HG02798 (cell line): ENCODE results near the gene KTI12.
"Not testable (repeated sequence)": the region's sequence is repeated elsewhere in the genome, so short reads cannot be mapped to it uniquely, and the experiment has no call there.

Experiments
- ATAC-seq: cut with Tn5 transposase; IDR thresholded peaks from one replicate; pipeline ENCODE4 v1.9.1; 2021; ENCODE audit warnings: mild to moderate bottlenecking; ENCODE audit not compliant: unreplicated experiment, poor library complexity

KTI12 gene, protein sequence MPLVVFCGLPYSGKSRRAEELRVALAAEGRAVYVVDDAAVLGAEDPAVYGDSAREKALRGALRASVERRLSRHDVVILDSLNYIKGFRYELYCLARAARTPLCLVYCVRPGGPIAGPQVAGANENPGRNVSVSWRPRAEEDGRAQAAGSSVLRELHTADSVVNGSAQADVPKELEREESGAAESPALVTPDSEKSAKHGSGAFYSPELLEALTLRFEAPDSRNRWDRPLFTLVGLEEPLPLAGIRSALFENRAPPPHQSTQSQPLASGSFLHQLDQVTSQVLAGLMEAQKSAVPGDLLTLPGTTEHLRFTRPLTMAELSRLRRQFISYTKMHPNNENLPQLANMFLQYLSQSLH

GRCh38 chr1:52033190-52034049 is at the start of gene KTI12:
KTI12 (minus strand) TSS chr1:52033810; CDS start chr1:52033761, 49 bp downstream.
- peak; percentile 86 for ATAC-seq

DNA sequence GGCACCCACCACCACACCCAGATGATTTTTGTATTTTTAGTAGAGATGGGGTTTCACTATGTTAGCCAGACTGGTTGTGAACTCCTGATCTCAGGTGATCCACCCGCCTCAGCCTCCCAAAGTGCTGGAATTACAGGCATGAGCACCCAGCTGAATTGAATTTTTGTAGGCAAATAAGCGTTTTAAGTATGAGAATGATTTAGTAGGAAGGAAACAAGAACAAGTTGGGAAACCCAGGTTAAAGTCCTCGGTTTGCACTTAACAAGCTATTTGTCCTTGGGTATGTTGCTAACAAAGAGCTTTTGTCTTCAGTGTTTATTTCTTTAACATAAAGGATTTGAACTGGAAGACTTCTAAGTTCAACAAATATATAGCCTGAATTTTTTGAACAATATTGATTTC is 46.4 kb upstream of the KTI12 start:
- ATAC-seq, result no peak

- not testable (repeated sequence) for ATAC-seq
Measured at GRCh38 chr1:52077277-52077676, 43.7 kb upstream of the KTI12 start.

DNA sequence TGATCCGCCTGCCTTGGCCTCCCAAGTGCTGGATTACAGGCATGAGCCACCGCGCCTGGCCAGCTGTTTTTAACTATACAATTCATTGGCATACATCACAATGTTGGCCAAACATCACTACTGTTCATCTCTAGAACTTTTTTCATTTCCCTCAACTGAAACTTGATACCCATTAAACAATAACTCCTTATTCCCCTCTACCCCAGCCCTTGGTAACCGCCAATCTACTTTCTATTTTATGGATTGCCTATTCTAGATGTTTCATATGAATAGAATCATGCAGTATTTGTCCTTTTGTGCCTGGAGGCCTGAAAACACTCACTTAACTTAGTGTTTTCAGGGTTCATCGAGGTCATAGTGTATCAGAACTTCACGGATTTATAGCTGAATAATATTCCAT is 38.7 kb upstream of the KTI12 start:
- ATAC-seq, result no peak

GRCh38 chr1:52070704-52071103 is 37.1 kb upstream of the KTI12 start:
- no peak for ATAC-seq

- ATAC-seq, result no peak
Measured at GRCh38 chr1:52063192-52063591, 29.6 kb upstream of the KTI12 start.

DNA sequence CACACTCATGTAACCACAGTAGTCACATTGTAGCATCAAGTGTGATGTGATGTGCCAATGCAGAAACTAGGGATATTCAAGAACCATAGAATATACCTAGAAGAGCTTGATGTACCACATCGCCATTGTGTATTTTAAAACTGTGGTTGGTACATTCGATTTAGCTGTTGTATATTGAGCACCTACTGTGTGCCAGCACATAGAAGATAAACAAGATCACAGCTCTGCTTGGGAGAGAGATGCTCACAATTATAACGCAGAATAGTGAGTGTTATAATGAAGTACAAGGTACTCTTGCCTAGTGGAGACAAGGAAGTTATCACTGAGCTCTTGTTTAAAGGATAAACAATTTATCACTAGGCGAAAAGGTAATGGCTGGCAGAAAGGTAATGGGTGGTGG is 27.2 kb upstream of the KTI12 start:
- ATAC-seq, result no peak

DNA sequence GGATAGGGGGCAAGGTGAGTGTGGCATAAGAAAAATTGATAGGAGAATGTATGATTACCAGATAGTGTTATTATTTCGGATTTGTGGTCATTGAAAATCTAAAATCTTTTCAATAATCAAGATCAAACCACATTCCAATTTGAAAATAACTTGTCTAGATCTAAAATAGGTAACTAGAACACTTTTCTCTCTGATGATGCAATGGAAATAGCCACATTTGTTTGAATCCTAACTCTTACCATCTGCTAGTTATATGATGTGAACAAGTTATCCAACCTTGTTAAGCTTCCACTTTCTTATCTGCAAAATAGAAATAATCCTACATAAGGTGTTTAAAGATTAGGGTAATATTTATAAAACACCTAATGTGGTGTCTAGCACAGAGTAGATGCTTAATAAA is 26.3 kb upstream of the KTI12 start:
- no peak for ATAC-seq

DNA sequence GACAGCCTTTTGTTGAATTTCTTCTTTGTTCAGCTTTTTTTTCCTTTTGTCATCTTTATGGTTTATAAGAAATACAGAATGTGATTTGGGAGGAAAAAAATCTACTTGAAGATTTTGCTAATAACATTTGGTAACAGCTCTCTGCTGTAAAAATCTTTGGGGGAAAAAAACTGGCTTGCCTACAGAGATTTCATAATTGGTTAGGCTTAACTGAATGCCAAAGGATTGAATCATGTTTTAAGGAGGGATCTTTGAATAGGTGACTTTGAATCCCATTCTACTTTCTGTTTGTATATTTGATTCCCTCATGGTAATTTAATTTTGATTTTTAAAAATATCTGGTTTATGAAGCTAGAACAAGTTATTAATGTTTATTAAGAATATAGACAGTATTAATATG is 25.7 kb upstream of the KTI12 start:
- no peak for ATAC-seq

GRCh38 chr1:52057876-52058415 is 24.3 kb upstream of the KTI12 start:
- no peak for ATAC-seq

- no peak for ATAC-seq
Measured at GRCh38 chr1:52057255-52057654, 23.6 kb upstream of the KTI12 start.

GRCh38 chr1:52056937-52057231 is 23.3 kb upstream of the KTI12 start:
- ATAC-seq, result peak; percentile 39

DNA sequence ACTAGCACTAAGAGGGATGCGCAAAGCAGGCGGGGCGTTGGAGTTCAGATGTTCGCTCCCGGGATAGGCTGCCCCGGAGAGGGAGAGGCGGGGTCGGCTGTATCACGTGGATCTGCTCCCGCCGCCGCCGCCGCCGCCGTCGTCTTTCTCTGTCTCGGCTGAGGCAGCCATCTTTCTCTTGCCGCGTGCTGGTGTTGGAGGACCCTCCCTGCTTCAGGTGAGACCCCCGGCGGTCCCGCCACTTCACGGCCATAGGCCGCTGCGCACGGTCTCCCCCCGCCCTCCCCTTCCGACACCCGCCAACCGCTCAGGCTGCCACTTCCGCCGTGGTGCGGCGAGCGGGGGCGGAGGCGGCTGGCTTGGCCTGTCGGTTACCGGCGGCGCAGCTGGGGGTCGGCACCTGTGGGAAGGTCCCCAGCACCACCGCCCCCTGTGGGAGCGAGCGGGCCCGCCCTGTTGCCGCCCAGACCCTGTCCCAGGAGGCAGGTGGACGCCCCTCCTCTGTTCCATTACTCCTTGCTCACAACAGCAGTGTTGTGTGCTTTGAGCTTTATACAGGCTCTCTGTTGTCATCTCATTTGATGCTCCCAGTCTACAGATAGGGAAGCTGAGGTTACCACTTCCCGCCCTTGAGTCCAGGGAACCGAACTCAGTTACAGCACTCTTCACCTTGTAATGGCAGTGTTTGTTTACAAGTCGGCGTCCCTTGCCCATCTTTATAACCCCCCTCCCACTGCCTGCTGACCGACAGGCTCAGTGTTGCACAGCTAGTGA is 22.7 kb upstream of the KTI12 start, which contains the start of gene BTF3L4:
TSS of gene BTF3L4 (plus strand) at position 133 of the 774 bp plus-strand sequence. CDS start 3,553 bp downstream, outside the sequence.
- peak; percentile 89 for ATAC-seq

GRCh38 chr1:52055866-52056162 is 22.2 kb upstream of the KTI12 start:
- ATAC-seq, result no peak

- ATAC-seq, result peak; percentile 52
Measured at GRCh38 chr1:52055066-52055865, 21.7 kb upstream of the KTI12 start, which contains the start of gene TXNDC12. TXNDC12 (minus strand) TSS chr1:52055191; CDS start chr1:52055096, 95 bp downstream.

- no peak for ATAC-seq
Measured at GRCh38 chr1:52054496-52055065, 21.0 kb upstream of the KTI12 start.

DNA sequence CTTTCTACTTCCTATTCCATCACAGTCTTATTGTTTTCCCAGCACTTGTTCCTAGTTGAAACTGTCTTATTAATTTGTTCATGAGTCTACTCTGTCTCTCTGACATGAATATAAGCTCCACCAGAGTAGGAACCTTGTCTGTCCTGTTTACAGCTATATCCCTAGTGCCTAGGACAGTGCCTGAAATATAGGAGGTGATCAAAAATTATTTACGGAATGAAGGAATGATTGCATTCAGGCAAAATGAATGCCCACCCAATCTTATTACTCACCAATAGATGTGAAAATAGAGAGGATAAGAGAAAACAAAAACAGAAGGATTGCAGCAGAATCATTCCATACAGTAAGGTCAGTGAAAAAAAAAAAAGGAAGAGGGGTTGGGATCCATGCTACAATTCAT is 20.3 kb upstream of the KTI12 start:
- no peak for ATAC-seq

- ATAC-seq, result not testable (repeated sequence)
Measured at GRCh38 chr1:52049337-52049736, 15.7 kb upstream of the KTI12 start.

- ATAC-seq, result not testable (repeated sequence)
Measured at GRCh38 chr1:52045666-52046195, 12.1 kb upstream of the KTI12 start.
